Ramos (cell line): ENCODE data around the gene RASSF8.

Experiments
- in situ Hi-C: fragments of 300-500 bp; cut with MboI; formaldehyde crosslinking; loops from one replicate; pipeline ENCODE4 v1.14.3; 2022; ENCODE audit warnings: low sequenced_read_pairs; ENCODE audit not compliant: unreplicated experiment

RASSF8 gene

GRCh38 chr12:26097046-26097878 lies 138.8 kb downstream of the RASSF8 start:
- in situ Hi-C loops = loop anchor here (10.0 kb wide), 1 partner anchor 548 kb away; no protein-coding TSS in a partner anchor

- in situ Hi-C loops = no loop called here
Observed at GRCh38 chr12:26100666-26101349, 142.3 kb downstream of the RASSF8 start.

- in situ Hi-C loops = no loop called here
Observed at GRCh38 chr12:26101350-26101734, 142.9 kb downstream of the RASSF8 start.

GRCh38 chr12:26101763-26102162 lies 143.3 kb downstream of the RASSF8 start:
- in situ Hi-C loops = no loop called here

- in situ Hi-C loops = no loop called here
Observed at GRCh38 chr12:26102953-26103352, 144.5 kb downstream of the RASSF8 start.

GRCh38 chr12:26106347-26106746 lies 147.9 kb downstream of the RASSF8 start:
- in situ Hi-C loops = no loop called here

- in situ Hi-C loops = no loop called here
Observed at GRCh38 chr12:26108915-26109314, 150.4 kb downstream of the RASSF8 start.

- in situ Hi-C loops = no loop called here
Observed at GRCh38 chr12:26109343-26109881, 150.9 kb downstream of the RASSF8 start.

- in situ Hi-C loops = no loop called here
Observed at GRCh38 chr12:26112232-26112631, 153.8 kb downstream of the RASSF8 start.

GRCh38 chr12:26112703-26113147 lies 154.2 kb downstream of the RASSF8 start:
- in situ Hi-C loops = no loop called here

GRCh38 chr12:26113181-26113654 lies 154.7 kb downstream of the RASSF8 start:
- in situ Hi-C loops = no loop called here

- in situ Hi-C loops = no loop called here
Observed at GRCh38 chr12:26113853-26114719, 155.6 kb downstream of the RASSF8 start.

GRCh38 chr12:26114720-26115401 lies 156.4 kb downstream of the RASSF8 start:
- in situ Hi-C loops = no loop called here

- in situ Hi-C loops = no loop called here
Observed at GRCh38 chr12:26116829-26117715, 158.6 kb downstream of the RASSF8 start.

GRCh38 chr12:26118308-26118707 lies 159.8 kb downstream of the RASSF8 start:
- in situ Hi-C loops = no loop called here

GRCh38 chr12:26119391-26119989 lies 161.0 kb downstream of the RASSF8 start:
- in situ Hi-C loops = no loop called here

- in situ Hi-C loops = no loop called here
Observed at GRCh38 chr12:26120561-26121274, 162.2 kb downstream of the RASSF8 start.
